EH (cell line): ENCODE data around the gene N4BP2L2.

Experiments
- DNase-seq: peaks from one replicate; pipeline ENCODE4 v3.0.0-alpha.2; 2015; ENCODE audit warnings: low read depth

The N4BP2L2 gene

DNA sequence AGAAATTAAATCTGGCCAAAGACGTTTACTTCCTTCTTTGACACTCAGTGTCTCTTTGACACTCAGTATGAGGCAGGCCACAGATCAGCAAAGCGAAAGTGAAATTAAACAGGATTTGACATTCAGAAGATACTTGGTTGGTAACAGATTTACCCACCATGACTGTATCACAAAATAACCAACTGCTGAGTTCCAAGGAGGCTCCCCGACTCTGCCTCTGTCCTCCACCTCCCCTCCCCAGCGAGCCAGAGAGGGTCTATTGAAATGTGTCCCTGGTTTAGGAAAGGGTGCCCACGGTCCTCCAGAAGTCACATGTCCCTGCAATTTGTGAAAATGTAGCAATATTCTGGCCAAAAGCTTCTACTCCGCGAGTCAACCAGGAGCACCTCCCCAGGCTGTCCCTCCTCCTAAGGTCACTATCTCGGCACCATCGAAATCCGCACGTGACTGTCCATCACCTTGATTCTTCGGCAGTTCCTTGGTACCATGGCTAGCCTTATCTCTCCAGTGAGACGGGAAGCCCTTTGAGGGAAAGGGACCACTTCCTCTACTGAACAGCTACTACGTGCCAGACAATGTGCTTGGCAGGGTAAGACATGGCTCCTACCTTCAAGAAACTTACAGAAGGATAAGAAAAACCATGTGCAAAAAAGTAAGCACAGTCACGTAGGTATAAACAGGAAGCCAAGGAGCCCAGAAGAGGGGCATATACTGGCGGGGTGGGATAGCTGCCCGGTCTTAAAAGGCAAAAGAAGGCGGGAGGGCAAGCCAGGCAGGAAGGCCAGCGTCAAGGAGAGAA lies 112.2 kb downstream of the N4BP2L2 start:
- peak; percentile 40 for DNase-seq

GRCh38 chr13:32425158-32425557 lies 113.4 kb downstream of the N4BP2L2 start:
- no peak for DNase-seq

DNA sequence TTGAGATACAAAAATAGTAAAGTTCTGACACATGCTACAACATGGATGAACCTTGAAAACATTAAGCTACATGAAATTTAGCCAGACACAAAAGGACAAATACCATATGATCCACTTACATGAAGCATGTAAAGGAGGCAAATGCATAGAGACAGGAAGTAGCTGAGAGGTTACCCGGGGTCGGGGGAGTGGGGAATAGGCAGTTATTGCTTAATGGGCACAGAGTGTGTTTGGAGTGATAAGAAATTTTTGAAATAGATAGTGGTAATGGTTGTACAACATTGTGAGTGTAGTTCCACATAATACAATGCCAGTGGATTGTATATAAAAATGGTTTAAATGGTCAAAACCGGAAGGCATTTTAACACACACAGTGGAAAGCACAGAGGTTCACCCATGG lies 115.0 kb downstream of the N4BP2L2 start:
- no peak for DNase-seq

DNA sequence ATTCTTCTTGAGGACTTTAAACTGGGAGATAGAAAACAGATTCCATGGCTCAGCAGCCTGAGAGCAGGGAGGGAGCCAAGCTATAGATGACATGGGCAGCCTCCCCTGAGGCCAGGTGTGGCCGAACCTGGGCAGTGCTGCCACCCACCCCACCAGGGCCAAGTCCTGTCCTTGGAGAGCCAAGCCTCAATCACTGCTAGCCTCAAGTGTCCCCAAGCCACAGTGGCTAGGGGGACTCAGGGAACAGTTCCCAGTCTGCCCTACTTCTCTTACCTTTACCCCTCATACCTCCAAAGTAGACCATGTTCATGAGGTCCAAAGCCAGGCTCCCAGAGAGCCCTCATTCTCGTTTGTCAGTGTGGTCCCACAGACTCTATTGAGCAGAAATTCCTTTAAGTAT lies 118.7 kb downstream of the N4BP2L2 start:
- DNase-seq: no peak

DNA sequence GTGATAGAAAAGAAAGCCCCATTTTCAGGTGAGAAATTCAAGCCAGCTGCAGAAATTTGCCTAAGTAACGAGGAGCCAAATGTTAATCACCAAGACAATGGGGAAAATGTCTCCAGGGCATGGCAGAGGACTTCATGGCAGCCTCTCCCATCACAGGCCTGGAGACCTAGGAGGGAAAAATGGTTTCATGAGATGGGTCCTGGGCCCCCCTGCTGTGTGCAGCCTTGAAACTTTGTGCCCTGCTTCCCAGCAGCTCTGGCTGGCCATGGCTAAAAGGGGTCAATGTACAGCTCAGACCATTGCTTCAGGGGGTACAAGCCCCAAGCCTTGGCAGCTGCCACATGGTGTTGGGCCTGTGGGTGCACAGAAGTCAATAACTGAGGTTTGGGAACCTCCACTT lies 120.6 kb downstream of the N4BP2L2 start:
- DNase-seq: no peak

DNA sequence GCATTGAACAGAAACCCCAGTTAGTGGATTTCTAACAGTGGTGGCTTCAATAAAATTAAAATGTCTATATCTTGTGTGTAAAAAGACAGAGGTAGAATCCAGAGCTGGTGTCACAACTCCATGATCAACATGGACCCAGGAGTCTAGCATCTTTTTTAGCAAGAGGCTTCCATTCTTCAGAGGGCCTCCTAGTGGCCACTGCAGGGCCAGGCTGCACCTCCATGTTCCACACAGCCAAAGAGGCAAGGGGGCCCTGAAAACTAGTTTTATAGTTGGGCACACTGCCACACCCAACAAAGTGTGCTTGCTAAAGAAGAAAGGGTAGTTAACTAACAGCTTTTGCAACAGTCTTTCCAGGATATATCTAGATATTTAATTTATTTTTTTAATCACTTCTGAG lies 123.6 kb downstream of the N4BP2L2 start:
- peak; percentile 26 for DNase-seq

DNA sequence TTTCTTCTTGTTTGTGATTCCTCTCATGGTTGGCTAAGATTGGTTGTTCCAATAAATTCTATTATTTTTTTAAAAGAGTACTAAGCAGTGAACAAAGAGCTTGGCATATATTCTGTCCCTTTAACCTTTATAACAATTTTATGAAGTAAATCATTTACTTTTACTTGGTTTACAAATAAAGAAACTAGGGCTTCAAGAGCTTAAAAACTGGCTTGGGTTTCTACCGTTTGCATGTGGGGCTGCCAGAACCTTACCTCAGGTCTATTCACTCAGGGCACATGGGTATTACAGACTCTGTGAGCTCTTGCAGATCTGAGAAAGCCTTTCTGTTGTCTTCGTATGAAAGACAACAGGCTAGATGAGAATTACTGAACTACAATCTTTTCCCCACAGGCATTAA lies 124.0 kb downstream of the N4BP2L2 start:
- DNase-seq: no peak

- no peak for DNase-seq
These were observed 125.3 kb downstream of the N4BP2L2 start for GRCh38 chr13:32413284-32413683.

- DNase-seq: peak; percentile 54
These were observed 128.8 kb downstream of the N4BP2L2 start for GRCh38 chr13:32409561-32410421.

DNA sequence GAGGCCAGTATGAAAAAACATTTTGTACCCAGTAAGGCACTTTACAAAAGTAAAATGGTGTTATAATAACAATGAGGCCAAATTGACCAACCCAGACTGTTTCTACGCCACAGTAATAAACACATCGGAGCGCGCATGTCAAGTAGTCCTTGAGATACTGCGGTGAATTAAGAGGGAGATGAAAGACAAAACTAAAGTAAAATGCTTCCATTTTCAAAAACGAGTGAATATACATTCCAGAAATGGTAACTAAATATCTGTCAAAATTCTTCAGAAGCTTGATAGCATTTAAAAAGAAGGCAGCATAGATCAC lies 129.6 kb downstream of the N4BP2L2 start:
- no peak for DNase-seq

GRCh38 chr13:32408296-32409000 lies 130.1 kb downstream of the N4BP2L2 start:
- DNase-seq: no peak

DNA sequence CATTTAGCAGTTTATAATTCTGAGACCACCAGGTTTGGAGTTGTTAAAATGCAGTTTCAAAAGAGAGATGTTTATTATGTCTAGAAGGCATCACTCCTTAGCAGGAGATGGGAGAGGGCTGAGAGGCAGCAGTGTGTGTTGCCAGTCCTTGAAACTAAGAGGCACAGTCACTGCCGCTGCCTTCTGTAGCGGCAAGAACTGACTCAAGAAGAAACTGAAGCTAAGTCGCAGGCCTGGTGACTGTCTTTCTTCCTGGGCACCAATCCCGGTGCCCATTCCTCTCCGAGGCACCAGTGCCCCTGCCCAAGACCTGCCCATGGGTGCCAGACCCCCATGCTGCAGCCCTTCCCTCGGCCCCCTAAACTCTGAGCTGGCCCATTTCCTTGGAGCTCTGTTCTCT lies 130.7 kb downstream of the N4BP2L2 start:
- no peak for DNase-seq

DNA sequence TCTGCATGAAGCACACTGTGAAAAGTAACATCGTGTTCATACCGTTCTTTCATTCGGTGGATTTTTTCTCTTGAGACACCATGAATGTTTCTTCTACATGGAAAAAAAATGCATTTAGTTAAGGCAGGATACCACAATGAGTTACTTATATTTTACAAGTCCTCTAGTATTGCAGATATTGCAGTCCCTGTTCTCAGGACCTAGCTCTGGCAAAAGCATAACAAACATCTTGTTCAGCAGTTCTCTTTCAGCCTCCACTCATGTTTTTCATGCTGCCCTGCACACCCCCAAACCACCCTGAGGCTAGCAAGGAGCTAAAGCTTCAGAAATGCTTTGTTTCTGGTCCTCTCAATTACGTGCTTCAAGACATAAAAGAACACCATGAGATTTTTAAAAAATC lies 135.5 kb downstream of the N4BP2L2 start:
- no peak for DNase-seq

GRCh38 chr13:32391101-32391619 lies 147.4 kb downstream of the N4BP2L2 start:
- DNase-seq: no peak

DNA sequence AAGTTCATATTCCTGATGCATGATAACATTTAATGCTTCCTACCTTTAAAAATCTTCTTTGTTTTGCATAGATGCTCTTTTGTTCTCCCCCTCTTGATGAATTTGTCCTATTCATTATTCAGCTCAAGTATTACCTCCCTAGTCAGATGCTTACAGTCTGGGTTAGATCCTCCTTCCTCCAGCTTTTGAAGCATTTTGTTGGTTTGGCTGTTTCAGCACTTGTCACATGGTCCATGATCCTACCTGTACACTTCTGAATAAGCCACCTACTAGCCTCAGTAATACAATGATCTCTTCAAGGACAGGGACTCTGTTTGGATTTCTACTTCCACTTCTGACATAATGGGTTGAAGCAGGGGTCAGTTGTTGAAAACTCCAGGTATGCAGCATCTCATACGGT lies 148.1 kb downstream of the N4BP2L2 start:
- no peak for DNase-seq

DNA sequence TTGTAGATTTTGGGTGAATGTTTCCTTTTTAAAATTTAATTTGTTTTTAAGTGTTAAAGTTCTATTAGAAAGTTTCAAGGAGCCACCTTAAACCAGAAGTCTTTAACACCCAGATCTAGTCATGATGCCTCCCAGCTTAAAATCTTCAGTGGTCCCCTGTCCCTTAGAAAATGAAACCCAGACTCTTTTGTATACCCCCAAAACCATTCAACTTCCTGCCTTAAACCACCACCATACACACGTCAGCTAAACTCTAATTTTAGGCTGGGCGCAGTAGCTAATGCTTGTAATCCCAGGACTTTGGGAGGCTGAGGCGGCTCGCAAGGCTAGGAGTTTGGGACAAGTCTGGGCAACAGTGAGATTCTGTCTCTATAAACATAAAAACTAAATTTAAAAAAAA lies 148.5 kb downstream of the N4BP2L2 start:
- no peak for DNase-seq

DNA sequence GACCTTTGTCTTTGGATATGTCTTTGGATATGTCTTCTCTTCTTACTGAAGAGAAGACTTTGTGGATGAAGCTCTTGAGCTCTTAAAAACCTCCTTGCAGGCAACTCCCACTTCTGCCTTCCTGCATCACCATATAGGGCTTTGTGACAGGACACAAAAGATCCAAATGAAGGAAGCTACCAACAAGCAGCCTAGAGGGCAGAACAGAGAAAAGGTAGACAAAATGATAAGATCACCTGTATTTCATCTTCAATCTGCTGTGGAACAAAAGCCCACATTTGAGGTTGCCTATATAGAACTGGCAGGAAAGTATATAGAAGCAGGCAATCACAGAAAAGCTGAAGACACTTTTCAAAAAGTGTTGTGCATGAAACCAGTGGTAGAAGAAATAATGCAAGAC lies 153.2 kb downstream of the N4BP2L2 start:
- no peak for DNase-seq

DNA sequence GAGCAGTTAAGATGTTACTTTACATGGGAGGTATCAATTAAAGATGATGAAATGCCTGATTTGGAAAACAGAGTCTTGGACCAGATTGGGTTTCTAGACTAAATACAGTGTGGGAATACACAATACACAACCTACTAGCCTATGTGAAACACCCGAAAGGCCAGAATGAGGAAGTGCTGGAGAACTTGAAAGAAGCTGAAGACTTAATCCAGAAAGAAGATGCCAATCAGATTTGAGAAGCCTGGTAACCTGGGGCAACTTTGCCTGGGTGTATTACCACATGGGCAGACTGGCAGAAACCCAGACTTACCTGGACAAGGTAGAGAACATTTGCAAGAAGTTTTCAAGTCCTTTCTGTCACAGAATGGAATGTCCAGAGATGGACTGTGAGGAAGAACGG lies 153.9 kb downstream of the N4BP2L2 start:
- DNase-seq: no peak

- DNase-seq: no peak
These were observed 154.6 kb downstream of the N4BP2L2 start for GRCh38 chr13:32383836-32384618.
